ENCODE results near the gene TIMM10B. TPM values are rescaled to one million over a fixed set of nuclear protein-coding genes. Genes with fewer than 3 reads are reported as not detected.

The TIMM10B gene
- total and polyA plus RNA-seq, 4 donors = 16.1 to 31.9 (median 16.7) TPM

DNA sequence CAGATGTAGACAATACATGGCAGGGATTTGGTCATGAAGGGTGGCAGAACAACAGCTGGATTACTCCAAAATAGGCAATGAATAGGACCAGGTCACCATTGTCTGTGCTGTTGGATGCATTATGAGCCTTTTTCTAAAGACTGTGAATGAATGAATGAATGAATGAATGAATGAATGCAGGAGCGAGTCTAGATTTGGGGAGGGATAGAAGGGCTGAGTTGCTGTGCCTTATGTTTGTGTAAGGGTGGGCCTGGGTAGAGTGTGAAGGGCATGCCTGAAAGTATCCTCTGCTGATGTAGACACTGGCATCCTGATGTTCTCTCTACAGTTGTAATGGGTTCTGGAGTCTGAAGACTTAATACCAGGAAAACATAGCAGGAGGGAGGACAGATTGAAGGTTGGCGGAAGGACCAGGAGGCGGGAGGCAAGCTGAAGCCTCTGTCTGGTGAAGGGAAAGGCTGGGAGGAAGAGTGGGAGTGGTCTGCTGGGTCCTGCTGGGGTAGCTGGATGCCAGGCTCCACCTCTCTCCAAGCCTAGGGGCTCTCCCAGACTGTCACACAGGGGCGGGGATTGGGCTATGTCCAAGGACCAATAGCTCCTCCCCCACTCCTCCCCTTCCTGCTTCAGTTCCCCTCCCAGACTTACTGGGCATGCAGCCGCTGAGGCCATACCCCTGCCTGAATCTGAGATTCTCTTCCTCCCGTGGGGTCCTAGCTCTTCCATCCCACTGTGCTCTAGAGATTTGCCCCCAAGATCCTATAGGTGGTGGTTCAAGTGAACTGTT lies 12.4 kb upstream of the TIMM10B start:
- Histone ChIP-seq H3K9ac (ENCODE audit: low read depth in 1 of 2, low read length in 2 of 2) (no peak overlapping the region), H3K9me3 (ENCODE audit: control insufficient read depth in 4 of 4, low read length in 3 of 4) (no peaks in the 10 kb centered on the region), H3K4me3 (ENCODE audit: low read depth in 1 of 3, low read length in 3 of 3) (no peak overlapping the region), H3K27me3 (ENCODE audit: control insufficient read depth in 4 of 4, insufficient read depth in 4 of 4, low read length in 3 of 4) (no peaks in the 10 kb centered on the region), H3K27ac (ENCODE audit: low read depth in 1 of 2, low read length in 2 of 2) (no peak overlapping the region), H3K36me3 (ENCODE audit: control insufficient read depth in 4 of 4, insufficient read depth in 3 of 4, low read depth in 1 of 4, low read length in 3 of 4) (peaks cover 0 to 4% (median 1%) of the 10 kb centered on the region in 4 donors), H3K4me1 (ENCODE audit: control insufficient read depth in 4 of 4, insufficient read depth in 4 of 4, low read length in 3 of 4) (peaks cover 3 to 13% (median 7%) of the 10 kb centered on the region in 4 donors)
- peak; percentile 80 for DNase-seq (ENCODE audit: low spot score)
- WGBS = 62% methylated on average over 6 of the region's 6 CpGs
- no peak for TF ChIP-seq NR2F2 (IDR thresholded peaks at IDR 0.05)
- peak in 1 of 2 donors; percentile 6 for TF ChIP-seq RXRA (IDR thresholded peaks at IDR 0.05)
- peak; percentile 40 for TF ChIP-seq SP1 (IDR thresholded peaks at IDR 0.05)

DNA sequence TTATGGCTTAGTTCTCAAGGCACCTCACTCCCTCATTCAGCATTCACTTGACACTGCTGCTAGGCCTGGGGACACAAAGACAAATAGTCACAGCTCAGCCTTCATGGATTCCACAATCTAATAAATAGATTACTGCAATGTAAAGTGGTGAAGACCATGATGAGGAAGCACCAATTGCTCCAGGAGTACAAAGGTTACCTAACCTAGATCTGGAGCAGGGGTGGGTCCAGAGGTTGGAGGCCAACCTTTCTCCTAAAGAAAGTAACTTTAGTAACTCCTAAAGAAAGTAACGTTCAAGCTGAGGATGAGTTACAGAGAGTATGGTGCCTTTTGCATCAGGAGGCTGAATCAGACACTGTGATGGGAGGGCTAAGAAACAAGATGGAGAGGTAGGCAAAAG lies 11.7 kb upstream of the TIMM10B start:
- Histone ChIP-seq H3K9me3 (ENCODE audit: control insufficient read depth in 4 of 4, low read length in 3 of 4) (no peaks in the 10 kb centered on the region), H3K9ac (ENCODE audit: low read depth in 1 of 2, low read length in 2 of 2) (no peak overlapping the region), H3K4me1 (ENCODE audit: control insufficient read depth in 4 of 4, insufficient read depth in 4 of 4, low read length in 3 of 4) (peaks cover 5 to 18% (median 10%) of the 10 kb centered on the region in 4 donors), H3K36me3 (ENCODE audit: control insufficient read depth in 4 of 4, insufficient read depth in 3 of 4, low read depth in 1 of 4, low read length in 3 of 4) (no peaks in the 10 kb centered on the region), H3K4me3 (ENCODE audit: low read depth in 1 of 3, low read length in 3 of 3) (no peak overlapping the region), H3K27ac (ENCODE audit: low read depth in 1 of 2, low read length in 2 of 2) (no peak overlapping the region), H3K27me3 (ENCODE audit: control insufficient read depth in 4 of 4, insufficient read depth in 4 of 4, low read length in 3 of 4) (no peaks in the 10 kb centered on the region)
- TF ChIP-seq, protein P1, sequence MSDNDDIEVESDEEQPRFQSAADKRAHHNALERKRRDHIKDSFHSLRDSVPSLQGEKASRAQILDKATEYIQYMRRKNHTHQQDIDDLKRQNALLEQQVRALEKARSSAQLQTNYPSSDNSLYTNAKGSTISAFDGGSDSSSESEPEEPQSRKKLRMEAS (IDR thresholded peaks at IDR 0.05) = no peak
- TF ChIP-seq, protein P2, sequence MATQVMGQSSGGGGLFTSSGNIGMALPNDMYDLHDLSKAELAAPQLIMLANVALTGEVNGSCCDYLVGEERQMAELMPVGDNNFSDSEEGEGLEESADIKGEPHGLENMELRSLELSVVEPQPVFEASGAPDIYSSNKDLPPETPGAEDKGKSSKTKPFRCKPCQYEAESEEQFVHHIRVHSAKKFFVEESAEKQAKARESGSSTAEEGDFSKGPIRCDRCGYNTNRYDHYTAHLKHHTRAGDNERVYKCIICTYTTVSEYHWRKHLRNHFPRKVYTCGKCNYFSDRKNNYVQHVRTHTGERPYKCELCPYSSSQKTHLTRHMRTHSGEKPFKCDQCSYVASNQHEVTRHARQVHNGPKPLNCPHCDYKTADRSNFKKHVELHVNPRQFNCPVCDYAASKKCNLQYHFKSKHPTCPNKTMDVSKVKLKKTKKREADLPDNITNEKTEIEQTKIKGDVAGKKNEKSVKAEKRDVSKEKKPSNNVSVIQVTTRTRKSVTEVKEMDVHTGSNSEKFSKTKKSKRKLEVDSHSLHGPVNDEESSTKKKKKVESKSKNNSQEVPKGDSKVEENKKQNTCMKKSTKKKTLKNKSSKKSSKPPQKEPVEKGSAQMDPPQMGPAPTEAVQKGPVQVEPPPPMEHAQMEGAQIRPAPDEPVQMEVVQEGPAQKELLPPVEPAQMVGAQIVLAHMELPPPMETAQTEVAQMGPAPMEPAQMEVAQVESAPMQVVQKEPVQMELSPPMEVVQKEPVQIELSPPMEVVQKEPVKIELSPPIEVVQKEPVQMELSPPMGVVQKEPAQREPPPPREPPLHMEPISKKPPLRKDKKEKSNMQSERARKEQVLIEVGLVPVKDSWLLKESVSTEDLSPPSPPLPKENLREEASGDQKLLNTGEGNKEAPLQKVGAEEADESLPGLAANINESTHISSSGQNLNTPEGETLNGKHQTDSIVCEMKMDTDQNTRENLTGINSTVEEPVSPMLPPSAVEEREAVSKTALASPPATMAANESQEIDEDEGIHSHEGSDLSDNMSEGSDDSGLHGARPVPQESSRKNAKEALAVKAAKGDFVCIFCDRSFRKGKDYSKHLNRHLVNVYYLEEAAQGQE (IDR thresholded peaks at IDR 0.05) = no peak
- TF ChIP-seq TAF1 (conservative IDR thresholded peaks at IDR 0.05) (no peak), RXRA (IDR thresholded peaks at IDR 0.05) (no peak), FOXA1 (IDR thresholded peaks at IDR 0.05) (no peak), JUND (IDR thresholded peaks at IDR 0.05) (no peak), NR2F2 (IDR thresholded peaks at IDR 0.05) (no peak), YY1 (IDR thresholded peaks at IDR 0.05) (no peak), SP1 (IDR thresholded peaks at IDR 0.05) (no peak), RAD21 (IDR thresholded peaks at IDR 0.05) (no peak), FOXA2 (IDR thresholded peaks at IDR 0.05) (no peak), HNF4A (conservative IDR thresholded peaks at IDR 0.05) (no peak)
- TF ChIP-seq, protein P3, sequence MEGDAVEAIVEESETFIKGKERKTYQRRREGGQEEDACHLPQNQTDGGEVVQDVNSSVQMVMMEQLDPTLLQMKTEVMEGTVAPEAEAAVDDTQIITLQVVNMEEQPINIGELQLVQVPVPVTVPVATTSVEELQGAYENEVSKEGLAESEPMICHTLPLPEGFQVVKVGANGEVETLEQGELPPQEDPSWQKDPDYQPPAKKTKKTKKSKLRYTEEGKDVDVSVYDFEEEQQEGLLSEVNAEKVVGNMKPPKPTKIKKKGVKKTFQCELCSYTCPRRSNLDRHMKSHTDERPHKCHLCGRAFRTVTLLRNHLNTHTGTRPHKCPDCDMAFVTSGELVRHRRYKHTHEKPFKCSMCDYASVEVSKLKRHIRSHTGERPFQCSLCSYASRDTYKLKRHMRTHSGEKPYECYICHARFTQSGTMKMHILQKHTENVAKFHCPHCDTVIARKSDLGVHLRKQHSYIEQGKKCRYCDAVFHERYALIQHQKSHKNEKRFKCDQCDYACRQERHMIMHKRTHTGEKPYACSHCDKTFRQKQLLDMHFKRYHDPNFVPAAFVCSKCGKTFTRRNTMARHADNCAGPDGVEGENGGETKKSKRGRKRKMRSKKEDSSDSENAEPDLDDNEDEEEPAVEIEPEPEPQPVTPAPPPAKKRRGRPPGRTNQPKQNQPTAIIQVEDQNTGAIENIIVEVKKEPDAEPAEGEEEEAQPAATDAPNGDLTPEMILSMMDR (IDR thresholded peaks at IDR 0.05; ENCODE audit: low read depth, low read length, missing input control) = no peak
- TF ChIP-seq, protein P4, sequence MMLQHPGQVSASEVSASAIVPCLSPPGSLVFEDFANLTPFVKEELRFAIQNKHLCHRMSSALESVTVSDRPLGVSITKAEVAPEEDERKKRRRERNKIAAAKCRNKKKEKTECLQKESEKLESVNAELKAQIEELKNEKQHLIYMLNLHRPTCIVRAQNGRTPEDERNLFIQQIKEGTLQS (IDR thresholded peaks at IDR 0.05) = no peak
- WGBS = 88% methylated on average over 1 of the region's 1 CpG
- no peak for DNase-seq (ENCODE audit: low spot score)

Measured in liver (tissue), 9 donors.